Stimulated activated CD8-positive, alpha-beta memory T cell treated with anti-CD3 and anti-CD28 coated beads, Interleukin-4, amount 100 ng/mL, for 48 hours (primary cell): ENCODE measurements around the gene COL9A2.

Experiments used
- DNase-seq: peaks from one replicate; pipeline ENCODE4 v3.0.0-alpha.2; 2020

The COL9A2 gene

GRCh38 chr1:40301541-40302299 lies 15.4 kb downstream of the COL9A2 start:
- no peak for DNase-seq

- no peak for DNase-seq
These were observed 16.0 kb downstream of the COL9A2 start for GRCh38 chr1:40301066-40301465.

GRCh38 chr1:40300651-40301050 lies 16.4 kb downstream of the COL9A2 start:
- no peak for DNase-seq

GRCh38 chr1:40300249-40300567 lies 16.9 kb downstream of the COL9A2 start:
- DNase-seq = no peak

- no peak for DNase-seq
These were observed 17.5 kb downstream of the COL9A2 start for GRCh38 chr1:40299366-40300248.

- DNase-seq = no peak
These were observed 25.8 kb downstream of the COL9A2 start for GRCh38 chr1:40291293-40291692.

GRCh38 chr1:40281853-40282252 lies 35.2 kb downstream of the COL9A2 start:
- no peak for DNase-seq

- no peak for DNase-seq
These were observed 41.0 kb downstream of the COL9A2 start for GRCh38 chr1:40276122-40276521.

- no peak for DNase-seq
These were observed 42.8 kb downstream of the COL9A2 start for GRCh38 chr1:40274331-40274730.

GRCh38 chr1:40273547-40274166 lies 43.4 kb downstream of the COL9A2 start:
- DNase-seq = no peak

GRCh38 chr1:40272653-40273213 lies 44.4 kb downstream of the COL9A2 start:
- no peak for DNase-seq

GRCh38 chr1:40270152-40270834 lies 46.8 kb downstream of the COL9A2 start:
- no peak for DNase-seq

- no peak for DNase-seq
These were observed 48.9 kb downstream of the COL9A2 start for GRCh38 chr1:40268211-40268610.

- no peak for DNase-seq
These were observed 49.3 kb downstream of the COL9A2 start for GRCh38 chr1:40267767-40268187.

- DNase-seq = no peak
These were observed 50.1 kb downstream of the COL9A2 start for GRCh38 chr1:40266786-40267535.

- no peak for DNase-seq
These were observed 51.2 kb downstream of the COL9A2 start for GRCh38 chr1:40265919-40266318.

- DNase-seq = no peak
These were observed 51.8 kb downstream of the COL9A2 start for GRCh38 chr1:40265298-40265697.

- DNase-seq = peak; percentile 34
These were observed 52.7 kb downstream of the COL9A2 start for GRCh38 chr1:40264354-40264781.

- DNase-seq = no peak
These were observed 58.7 kb downstream of the COL9A2 start for GRCh38 chr1:40258445-40258769.

- DNase-seq = peak; percentile 96
These were observed 59.2 kb downstream of the COL9A2 start, which contains the start of gene ZMPSTE24 for GRCh38 chr1:40257688-40258444. Gene ZMPSTE24, plus strand, starts transcription at chr1:40258236. Its CDS starts 36 bp downstream, at chr1:40258272.

- DNase-seq = peak; percentile 65
These were observed 59.8 kb downstream of the COL9A2 start for GRCh38 chr1:40257313-40257687.
